Measurements from ENCODE around the gene CACNA1I. TPM values are rescaled to one million over a fixed set of nuclear protein-coding genes. Genes with fewer than 3 reads are reported as not detected.

The CACNA1I gene
- total and polyA plus RNA-seq, 2 donors (not counting 3 experiments of a cell fraction or from before 2014, with no cell fraction given) = not detected

GRCh38 chr22:39656495-39657490, 86.2 kb downstream of the CACNA1I start:
- no peak overlapping the region for H3K9ac ChIP-seq (replicated peaks; ENCODE audit: extremely low read depth, insufficient read depth, low read length)
- H3K79me2 ChIP-seq (ENCODE audit: control insufficient read depth, insufficient read depth, low read length) = no peaks in the 10 kb centered on the region
- peaks cover 7 to 10% of the 10 kb centered on the region in 2 experiments for H3K27me3 ChIP-seq (ENCODE audit: control insufficient read depth in 2 of 2, insufficient read depth in 2 of 2, low read length in 2 of 2)
- H3K9me1 ChIP-seq (replicated peaks; ENCODE audit: control insufficient read depth, extremely low read depth, insufficient read depth, low read length) = no peaks in the 10 kb centered on the region
- DNase-seq (ENCODE audit: low read depth, low spot score) = no peak
- H2AFZ ChIP-seq (ENCODE audit: low read depth, low read length) = no peak overlapping the region
- ChIA-PET POLR2A (no interaction called here), CTCF (interaction anchor here (0.6 to 1.2 kb wide), 2 partner anchors 97 to 368 kb away, joined by 3 read pairs; no protein-coding TSS in a partner anchor)
- H3K36me3 ChIP-seq (ENCODE audit: control insufficient read depth in 2 of 2, extremely low read depth in 1 of 2, insufficient read depth in 2 of 2, low read length in 2 of 2) = no peaks in the 10 kb centered on the region
- H3K4me3 ChIP-seq (replicated peaks in 1 of 3; ENCODE audit: insufficient read depth in 1 of 3, low read depth in 1 of 3, low read length in 3 of 3) = no peak overlapping the region
- no peak for FAIRE-seq
- H3K4me2 ChIP-seq (ENCODE audit: insufficient read depth, low read length) = no peak overlapping the region
- H3K4me1 ChIP-seq (ENCODE audit: control insufficient read depth, extremely low read depth, insufficient read depth, low read length) = no peaks in the 10 kb centered on the region
- no peak overlapping the region for H3K27ac ChIP-seq (ENCODE audit: insufficient read depth, low read depth, low read length)
- H4K20me1 ChIP-seq (replicated peaks; ENCODE audit: control insufficient read depth, extremely low read depth, insufficient read depth, low read length) = no peaks in the 10 kb centered on the region
- no peaks in the 10 kb centered on the region for H3K9me3 ChIP-seq (replicated peaks; ENCODE audit: control insufficient read depth, insufficient read depth, low read length)
- no TSS peak for BruUV-seq (replicated peaks)
- TF ChIP-seq JUN (IDR thresholded peaks at IDR 0.05; ENCODE audit: borderline replicate concordance, insufficient read depth, insufficient read length, low read depth) = no peak
- no peak for TF ChIP-seq FOS (IDR thresholded peaks at IDR 0.05; ENCODE audit: borderline replicate concordance, insufficient read depth, low read length)
- TF ChIP-seq POLR2AphosphoS5 (IDR thresholded peaks at IDR 0.05; ENCODE audit: insufficient read depth, low read depth, low read length) = no peak
- TF ChIP-seq MAX (IDR thresholded peaks at IDR 0.05; ENCODE audit: insufficient read depth, insufficient read length) = no peak
- no peak for TF ChIP-seq CTCF (IDR thresholded peaks at IDR 0.05; ENCODE audit: extremely low read depth in 1 of 2, insufficient read depth in 1 of 2, low read depth in 1 of 2, low read length in 2 of 2)
- no peak for TF ChIP-seq MYC (IDR thresholded peaks at IDR 0.05; ENCODE audit: low read depth, low read length)
- no peak for TF ChIP-seq GATA2 (IDR thresholded peaks at IDR 0.05; ENCODE audit: insufficient read depth, insufficient read length, low read depth, low read length)
- no peak for TF ChIP-seq POLR2A (IDR thresholded peaks at IDR 0.05; ENCODE audit: low read depth, low read length)
- TF ChIP-seq EZH2 (IDR thresholded peaks at IDR 0.05; ENCODE audit: borderline replicate concordance, low read depth, low read length, severe bottlenecking) = no peak
- dilution Hi-C loops (cut with MboI; ENCODE audit: extremely low pct_ligation_motif_present, low sequenced_read_pairs) = no loop called here
- intact Hi-C loops (cut with micrococcal nuclease) = no loop called here
